Sigmoid colon (tissue), 7 donors: ENCODE results near the gene TMEM156. TPM values are rescaled to one million over a fixed set of nuclear protein-coding genes. Genes with fewer than 3 reads are reported as not detected.
A peak's percentile ranks its signal among the peaks of the same experiment; 100 is the strongest.

Experiments
- DNase-seq: peaks from one replicate; pipeline ENCODE4 v3.0.0-alpha.2; 2019
- H3K27ac ChIP-seq, 4 donors: fragments of 200-600 bp; sonication (generic); one replicate each; pipeline ENCODE4 v1.5.1; 2016 to 2019; ENCODE audit warnings: mild to moderate bottlenecking in 1 of 4
- H3K27me3 ChIP-seq, 3 donors: fragments of 200-600 bp; sonication (generic); one replicate each; pipeline ENCODE4 v1.5.1; 2019; ENCODE audit warnings: mild to moderate bottlenecking in 1 of 3
- H3K36me3 ChIP-seq, 4 donors: fragments of 200-600 bp; sonication (generic); one replicate each; pipeline ENCODE4 v1.5.1; 2016 to 2019
- H3K4me1 ChIP-seq, 4 donors: fragments of 200-600 bp; sonication (generic); one replicate each; pipeline ENCODE4 v1.5.1; 2017 to 2019
- H3K4me3 ChIP-seq, 4 donors: fragments of 200-600 bp; sonication (generic); one replicate each; pipeline ENCODE4 v1.5.1; 2017 to 2019; ENCODE audit warnings: mild to moderate bottlenecking in 2 of 4, moderate library complexity in 1 of 4
- H3K9me3 ChIP-seq, 4 donors: fragments of 200-600 bp in 3 of 4; sonication (generic) in 3 of 4; one replicate each; pipeline versions ENCODE4 v1.5.1 to v1.6.1; 2013 to 2019
- CTCF ChIP-seq, 4 experiments: fragments of 450-650 bp in 3 of 4; fragments of 200-600 bp in 1 of 4; IDR thresholded peaks; one replicate each; pipeline ENCODE4 v1.5.1; 2016 to 2019; ENCODE audit warnings: antibody characterized with exemption in 4 of 4, mild to moderate bottlenecking in 3 of 4, moderate library complexity in 2 of 4
- EP300 ChIP-seq, 4 donors: sonication (generic); formaldehyde crosslinking; IDR thresholded peaks; one replicate each; pipeline ENCODE4 v1.6.1; 2017; ENCODE audit warnings: antibody characterized with exemption in 4 of 4
- POLR2A ChIP-seq, 2 donors: fragments of 450-650 bp; IDR thresholded peaks; one replicate each; pipeline ENCODE4 v1.6.1; 2016; ENCODE audit warnings: antibody characterized with exemption in 2 of 2, mild to moderate bottlenecking in 2 of 2, moderate library complexity in 2 of 2
- POLR2AphosphoS5 ChIP-seq, 4 donors: sonication (generic); formaldehyde crosslinking; IDR thresholded peaks; one replicate each; pipeline ENCODE4 v1.6.1; 2017; ENCODE audit warnings: antibody characterized with exemption in 4 of 4
- WGBS, 2 donors: extraction: QIAGEN DNeasy Blood & Tissue Kit; methylation state at CpG; one replicate each; pipeline ENCODE4 v1.1.7; 2013; 5-methylcytosine and 5-hydroxymethylcytosine counted together
- intact Hi-C: fragments of 100-400 bp; cut with DNase I; formaldehyde crosslinking; loops from one replicate; pipeline ENCODE4 v1.15.1; 2023
- polyA plus RNA-seq, 3 donors: library from polyadenylated mRNA; stranded (reverse); fragments of 200-250 nt; gene quantifications; one replicate each; pipeline ENCODE4 v1.2.3, GENCODE V29; 2013
- total RNA-seq, 4 donors: library from RNA; depleted of rRNA; stranded (reverse); fragments of >200 nt; gene quantifications; one replicate each; pipeline ENCODE4 v1.1.0, GENCODE V29; 2016
- donor health status: healthy with polysubstance abuse.
- donor health status: Bipolar disorder and iron deficiency.
- donor health status: healthy.

The TMEM156 gene
- total and polyA plus RNA-seq, 7 donors, result 0.66 to 9.1 (median 6.5) TPM; not detected in 4

GRCh38 chr4:38957261-38957815 lies 74.9 kb downstream of the TMEM156 start:
- H3K4me1 ChIP-seq, result peaks cover 0 to 23% (median 14%) of the 10 kb centered on the region in 4 donors
- H3K27ac ChIP-seq, result peak overlapping the region in 3 of 4 donors; percentile 5 to 38 (median 19)
- WGBS, 2 donors, result 54 to 60% methylated on average over 5 of the region's 5 CpGs
- no peaks in the 10 kb centered on the region for H3K27me3 ChIP-seq
- intact Hi-C loops, result no loop called here
- H3K4me3 ChIP-seq, result no peak overlapping the region
- H3K9me3 ChIP-seq, result no peaks in the 10 kb centered on the region
- DNase-seq, result no peak
- H3K36me3 ChIP-seq, result no peaks in the 10 kb centered on the region
- TF ChIP-seq CTCF (IDR thresholded peaks at IDR 0.05), result no peak
- no peak for TF ChIP-seq POLR2A (IDR thresholded peaks at IDR 0.05)
- peak in 3 of 4 donors; percentile 17 to 31 (median 21) for TF ChIP-seq POLR2AphosphoS5 (IDR thresholded peaks at IDR 0.05)
- TF ChIP-seq EP300 (IDR thresholded peaks at IDR 0.05), result no peak

- Histone ChIP-seq H3K27me3 (no peaks in the 10 kb centered on the region), H3K9me3 (no peaks in the 10 kb centered on the region), H3K27ac (no peak overlapping the region), H3K4me1 (peaks cover 0 to 31% (median 14%) of the 10 kb centered on the region in 4 donors), H3K4me3 (no peak overlapping the region), H3K36me3 (no peaks in the 10 kb centered on the region)
- intact Hi-C loops, result no loop called here
- no peak for DNase-seq
- 86 to 90% methylated on average over 4 of the region's 4 CpGs for WGBS, 2 donors
- TF ChIP-seq POLR2A (IDR thresholded peaks at IDR 0.05) (no peak), CTCF (IDR thresholded peaks at IDR 0.05) (no peak), POLR2AphosphoS5 (IDR thresholded peaks at IDR 0.05) (no peak), EP300 (IDR thresholded peaks at IDR 0.05) (no peak)
Measured at GRCh38 chr4:38955957-38956356, 76.3 kb downstream of the TMEM156 start.

GRCh38 chr4:38954727-38955126 lies 77.5 kb downstream of the TMEM156 start:
- H3K4me1 ChIP-seq, result peaks cover 0 to 42% (median 24%) of the 10 kb centered on the region in 4 donors
- TF ChIP-seq POLR2A (IDR thresholded peaks at IDR 0.05), result no peak
- no peak for TF ChIP-seq POLR2AphosphoS5 (IDR thresholded peaks at IDR 0.05)
- no peak for TF ChIP-seq CTCF (IDR thresholded peaks at IDR 0.05)
- no peak for TF ChIP-seq EP300 (IDR thresholded peaks at IDR 0.05)
- H3K27ac ChIP-seq, result no peak overlapping the region
- H3K36me3 ChIP-seq, result no peaks in the 10 kb centered on the region
- H3K27me3 ChIP-seq, result no peaks in the 10 kb centered on the region
- no peak for DNase-seq
- no peaks in the 10 kb centered on the region for H3K9me3 ChIP-seq
- no peak overlapping the region for H3K4me3 ChIP-seq
- intact Hi-C loops, result no loop called here

GRCh38 chr4:38952017-38952416 lies 80.2 kb downstream of the TMEM156 start:
- H3K4me3 ChIP-seq, result no peak overlapping the region
- H3K27ac ChIP-seq, result peak overlapping the region in 2 of 4 donors; percentile 30 to 32
- H3K4me1 ChIP-seq, result peaks cover 0 to 51% (median 37%) of the 10 kb centered on the region in 4 donors
- no peaks in the 10 kb centered on the region for H3K36me3 ChIP-seq
- WGBS, 2 donors, result 0 to 88% methylated on average over 1 of the region's 1 CpG
- TF ChIP-seq POLR2A (IDR thresholded peaks at IDR 0.05), result no peak
- no peak for TF ChIP-seq CTCF (IDR thresholded peaks at IDR 0.05)
- no peak for TF ChIP-seq POLR2AphosphoS5 (IDR thresholded peaks at IDR 0.05)
- TF ChIP-seq EP300 (IDR thresholded peaks at IDR 0.05), result no peak
- no peak for DNase-seq
- intact Hi-C loops, result no loop called here
- H3K9me3 ChIP-seq, result no peaks in the 10 kb centered on the region
- no peaks in the 10 kb centered on the region for H3K27me3 ChIP-seq

GRCh38 chr4:38951598-38951997 lies 80.6 kb downstream of the TMEM156 start:
- Histone ChIP-seq H3K9me3 (no peaks in the 10 kb centered on the region), H3K27ac (peak overlapping the region in 2 of 4 donors; percentile 30 to 32), H3K4me3 (no peak overlapping the region), H3K36me3 (no peaks in the 10 kb centered on the region), H3K4me1 (peaks cover 0 to 51% (median 39%) of the 10 kb centered on the region in 4 donors), H3K27me3 (no peaks in the 10 kb centered on the region)
- no peak for DNase-seq
- intact Hi-C loops, result no loop called here
- WGBS, 2 donors, result 63 to 74% methylated on average over 2 of the region's 2 CpGs
- TF ChIP-seq POLR2AphosphoS5 (IDR thresholded peaks at IDR 0.05) (no peak), EP300 (IDR thresholded peaks at IDR 0.05) (no peak), CTCF (IDR thresholded peaks at IDR 0.05) (no peak), POLR2A (IDR thresholded peaks at IDR 0.05) (no peak)
